ENCODE measurements around the gene EIF3K. TPM values are rescaled to one million over a fixed set of nuclear protein-coding genes. Genes with fewer than 3 reads are reported as not detected.
A peak's percentile ranks its signal among the peaks of the same experiment; 100 is the strongest.

EIF3K gene
- total and polyA plus RNA-seq, 10 of the 15 experiments (the other 5 are each of a cell fraction or from before 2014, with no cell fraction given), result 330 to 927 (median 436) TPM

DNA sequence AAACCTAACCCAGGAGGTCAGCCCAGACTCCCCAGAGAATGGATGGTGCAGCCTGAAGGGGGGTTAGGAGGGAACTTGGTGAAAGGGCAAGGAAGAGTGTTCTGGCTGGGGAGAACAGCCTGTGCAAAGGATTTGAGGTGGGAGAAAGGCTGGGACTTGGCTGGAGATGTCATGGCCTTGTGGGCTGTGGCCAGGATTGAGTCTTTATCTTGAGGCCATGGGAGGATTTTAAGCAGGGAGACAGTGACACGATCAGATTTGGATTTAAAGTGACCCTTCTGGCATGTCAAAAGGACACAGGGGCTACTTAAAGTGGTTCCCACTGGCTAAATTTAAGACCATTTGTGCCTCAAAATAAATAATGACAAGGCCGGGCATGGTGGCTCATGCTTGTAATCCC is 30.9 kb upstream of the EIF3K start (continued):
- no peak for TF ChIP-seq IKZF2 (IDR thresholded peaks at IDR 0.05)
- TF ChIP-seq JUND (IDR thresholded peaks at IDR 0.05; ENCODE audit: low read depth, low read length), result no peak

DNA sequence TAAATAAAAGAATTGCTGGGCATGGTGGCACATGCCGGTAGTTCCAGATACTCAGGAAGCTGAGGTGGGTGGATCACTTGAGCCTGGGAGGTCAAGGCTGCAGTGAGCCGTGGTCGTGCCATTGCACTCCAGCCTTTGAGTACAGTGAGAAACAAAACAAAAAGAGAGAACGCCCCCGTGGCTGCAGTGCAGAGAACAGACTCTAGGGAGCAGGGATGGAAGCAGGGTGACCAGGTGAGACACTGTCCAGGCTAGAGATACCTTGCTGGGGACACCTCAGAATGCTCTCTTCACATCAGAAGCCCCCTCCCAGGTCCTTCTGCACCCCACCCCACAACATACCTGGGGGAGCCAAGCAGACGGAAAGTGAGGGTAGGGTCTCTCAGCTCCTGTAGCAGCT is 26.0 kb upstream of the EIF3K start:
- Histone ChIP-seq H4K20me1 (ENCODE audit: control insufficient read depth, insufficient read depth) (no peaks in the 10 kb centered on the region), H3K36me3 (ENCODE audit: control insufficient read depth in 2 of 2, insufficient read depth in 2 of 2, low read length in 1 of 2) (peaks cover 17 to 28% of the 10 kb centered on the region in 2 experiments; a peak in 3 of 4 replicates), H3K27ac (ENCODE audit: control insufficient read depth, insufficient read depth) (no peak overlapping the region), H3K9me3 (replicated peaks; ENCODE audit: control insufficient read depth, insufficient read depth, low read length) (no peaks in the 10 kb centered on the region), H3K4me3 (no peak overlapping the region), H3K4me1 (ENCODE audit: control insufficient read depth, insufficient read depth, low read length) (no peaks in the 10 kb centered on the region), H2AFZ (ENCODE audit: control insufficient read depth, low read depth, low read length) (no peak overlapping the region), H3K9ac (ENCODE audit: control insufficient read depth, insufficient read depth, low read length) (no peak overlapping the region), H3K79me2 (ENCODE audit: control insufficient read depth, insufficient read depth, low read length) (no peaks in the 10 kb centered on the region), H3K27me3 (replicated peaks in 1 of 2; ENCODE audit: control insufficient read depth in 2 of 2, insufficient read depth in 2 of 2, low read length in 1 of 2) (no peaks in the 10 kb centered on the region), H3K4me2 (ENCODE audit: control insufficient read depth, insufficient read depth) (no peak overlapping the region)
- POLR2A ChIA-PET, result interaction anchor here (0.6 kb wide), 1 partner anchor 98 kb away, joined by 6 read pairs; no protein-coding TSS in a partner anchor
- DNase-seq (ENCODE audit: low read depth, low spot score) (no peak), FAIRE-seq (no peak), ATAC-seq (peak; percentile 28; the same call in 1 of the 3 replicates)
- TF ChIP-seq RELA (IDR thresholded peaks at IDR 0.05; ENCODE audit: borderline replicate concordance, partially characterized antibody) (no peak), SMC3 (IDR thresholded peaks at IDR 0.05; ENCODE audit: borderline replicate concordance, low read length) (no peak), HDGF (IDR thresholded peaks at IDR 0.05) (no peak), TCF7 (IDR thresholded peaks at IDR 0.05; ENCODE audit: borderline replicate concordance) (no peak), NRF1 (conservative IDR thresholded peaks at IDR 0.05; ENCODE audit: low read depth, low read length) (no peak), ELK1 (IDR thresholded peaks at IDR 0.05; ENCODE audit: low read depth, low read length) (no peak), RBBP5 (conservative IDR thresholded peaks at IDR 0.05) (no peak)
- TF ChIP-seq, protein P1, sequence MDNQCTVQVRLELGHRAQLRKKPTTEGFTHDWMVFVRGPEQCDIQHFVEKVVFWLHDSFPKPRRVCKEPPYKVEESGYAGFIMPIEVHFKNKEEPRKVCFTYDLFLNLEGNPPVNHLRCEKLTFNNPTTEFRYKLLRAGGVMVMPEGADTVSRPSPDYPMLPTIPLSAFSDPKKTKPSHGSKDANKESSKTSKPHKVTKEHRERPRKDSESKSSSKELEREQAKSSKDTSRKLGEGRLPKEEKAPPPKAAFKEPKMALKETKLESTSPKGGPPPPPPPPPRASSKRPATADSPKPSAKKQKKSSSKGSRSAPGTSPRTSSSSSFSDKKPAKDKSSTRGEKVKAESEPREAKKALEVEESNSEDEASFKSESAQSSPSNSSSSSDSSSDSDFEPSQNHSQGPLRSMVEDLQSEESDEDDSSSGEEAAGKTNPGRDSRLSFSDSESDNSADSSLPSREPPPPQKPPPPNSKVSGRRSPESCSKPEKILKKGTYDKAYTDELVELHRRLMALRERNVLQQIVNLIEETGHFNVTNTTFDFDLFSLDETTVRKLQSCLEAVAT (IDR thresholded peaks at IDR 0.05), result no peak
- TF ChIP-seq, protein P2, sequence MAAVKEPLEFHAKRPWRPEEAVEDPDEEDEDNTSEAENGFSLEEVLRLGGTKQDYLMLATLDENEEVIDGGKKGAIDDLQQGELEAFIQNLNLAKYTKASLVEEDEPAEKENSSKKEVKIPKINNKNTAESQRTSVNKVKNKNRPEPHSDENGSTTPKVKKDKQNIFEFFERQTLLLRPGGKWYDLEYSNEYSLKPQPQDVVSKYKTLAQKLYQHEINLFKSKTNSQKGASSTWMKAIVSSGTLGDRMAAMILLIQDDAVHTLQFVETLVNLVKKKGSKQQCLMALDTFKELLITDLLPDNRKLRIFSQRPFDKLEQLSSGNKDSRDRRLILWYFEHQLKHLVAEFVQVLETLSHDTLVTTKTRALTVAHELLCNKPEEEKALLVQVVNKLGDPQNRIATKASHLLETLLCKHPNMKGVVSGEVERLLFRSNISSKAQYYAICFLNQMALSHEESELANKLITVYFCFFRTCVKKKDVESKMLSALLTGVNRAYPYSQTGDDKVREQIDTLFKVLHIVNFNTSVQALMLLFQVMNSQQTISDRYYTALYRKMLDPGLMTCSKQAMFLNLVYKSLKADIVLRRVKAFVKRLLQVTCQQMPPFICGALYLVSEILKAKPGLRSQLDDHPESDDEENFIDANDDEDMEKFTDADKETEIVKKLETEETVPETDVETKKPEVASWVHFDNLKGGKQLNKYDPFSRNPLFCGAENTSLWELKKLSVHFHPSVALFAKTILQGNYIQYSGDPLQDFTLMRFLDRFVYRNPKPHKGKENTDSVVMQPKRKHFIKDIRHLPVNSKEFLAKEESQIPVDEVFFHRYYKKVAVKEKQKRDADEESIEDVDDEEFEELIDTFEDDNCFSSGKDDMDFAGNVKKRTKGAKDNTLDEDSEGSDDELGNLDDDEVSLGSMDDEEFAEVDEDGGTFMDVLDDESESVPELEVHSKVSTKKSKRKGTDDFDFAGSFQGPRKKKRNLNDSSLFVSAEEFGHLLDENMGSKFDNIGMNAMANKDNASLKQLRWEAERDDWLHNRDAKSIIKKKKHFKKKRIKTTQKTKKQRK (IDR thresholded peaks at IDR 0.05; ENCODE audit: low read depth, low read length), result no peak
- SMC1A ChIA-PET (ENCODE audit: uncharacterized antibody, unreplicated experiment), result interaction anchor here (0.6 to 1.1 kb wide), 2 partner anchors 16 to 49 kb away, joined by 3 read pairs; no protein-coding TSS in a partner anchor
- no TSS peak for BruUV-seq (replicated peaks)
- intact Hi-C loops (cut with micrococcal nuclease; ENCODE audit: unreplicated experiment) (no loop called here), in situ Hi-C loops (cut with MboI) (no loop called here)
- CTCF ChIA-PET, result interaction anchor here (0.8 to 2.4 kb wide), 3 partner anchors 23 to 44 kb away, joined by 3 to 12 read pairs (median 3); no protein-coding TSS in a partner anchor
- WGBS (ENCODE audit: insufficient coverage, insufficient replicate concordance, low lambda C conversion rate, missing lambda C conversion rate), result 99% methylated on average over 6 of the region's 6 CpGs
- RAD21 ChIA-PET (ENCODE audit: unreplicated experiment), result no interaction called here

Measured in GM12878 (cell line).